GM13977 (cell line): ENCODE results near the gene TTI1.
A peak's percentile ranks its signal among the peaks of the same experiment; 100 is the strongest.

Source experiments
- DNase-seq: peaks from one replicate; pipeline ENCODE4 v3.0.0; 2012; ENCODE audit warnings: low spot score
- CTCF ChIP-seq: IDR thresholded peaks from 2 replicates; pipeline ENCODE4 v1.5.1; 2012; ENCODE audit warnings: mild to moderate bottlenecking, control low read depth; ENCODE audit not compliant: insufficient read depth; ENCODE audit errors: extremely low read depth, missing control alignments
- in situ Hi-C: fragments of 300-500 bp; cut with MboI; formaldehyde crosslinking; loops from one replicate; pipeline ENCODE4 v1.12.0; 2022; ENCODE audit warnings: low sequenced_read_pairs, low pct_unique_long_range_greater_than_20kb, mixed read lengths, inconsistent platforms; ENCODE audit not compliant: unreplicated experiment

Gene TTI1

DNA sequence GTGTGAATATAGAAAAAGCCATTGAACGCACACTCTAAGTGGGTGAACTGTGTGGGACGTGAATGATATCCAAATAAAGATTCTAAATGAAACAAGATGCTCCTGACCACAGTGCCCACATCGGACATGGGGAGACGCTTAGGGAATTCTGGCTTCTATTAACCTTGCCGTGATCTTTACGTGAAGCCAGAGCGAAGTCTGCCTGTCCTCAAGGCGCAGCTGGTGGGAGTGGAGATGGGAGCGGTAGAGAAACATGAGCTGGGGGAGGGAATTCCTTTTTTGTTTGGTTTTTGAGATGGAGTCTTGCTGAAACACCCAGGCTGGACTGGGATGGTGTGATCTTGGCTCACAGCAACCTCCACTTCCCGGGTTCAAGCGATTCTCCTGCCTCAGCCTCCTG, 84.3 kb downstream of the TTI1 start:
- no peak for TF ChIP-seq CTCF
- in situ Hi-C loops, result no loop called here

GRCh38 chr20:37947943-37948342, 85.3 kb downstream of the TTI1 start:
- in situ Hi-C loops, result no loop called here
- TF ChIP-seq CTCF, result no peak
- no peak for DNase-seq

More for the DNA sequence above, 84.3 kb downstream of the TTI1 start:
- no peak for DNase-seq

GRCh38 chr20:37946946-37947345, 86.3 kb downstream of the TTI1 start:
- no peak for TF ChIP-seq CTCF
- DNase-seq, result no peak

DNA sequence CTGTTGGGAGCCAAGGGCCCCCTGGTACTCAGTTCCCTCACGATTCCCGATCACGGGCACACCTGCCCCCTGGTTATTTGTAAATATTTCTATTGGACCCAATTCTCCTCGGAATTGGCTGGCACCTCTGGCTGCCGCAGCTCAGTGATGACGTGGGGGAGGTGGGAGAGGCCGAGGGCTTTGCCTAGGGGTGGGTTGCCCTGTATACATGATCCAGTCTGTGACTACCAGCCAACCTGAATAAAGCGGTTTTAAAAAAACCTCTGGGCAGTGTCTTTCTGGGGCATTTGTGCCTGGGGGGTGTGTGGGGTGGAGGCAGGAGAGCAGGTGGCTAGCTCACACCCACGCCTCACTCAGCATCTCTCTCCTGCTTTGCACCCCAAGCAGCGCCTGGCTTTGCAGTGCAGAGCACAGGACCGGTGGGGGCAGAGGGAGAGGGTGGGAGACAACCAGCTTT, 88.1 kb downstream of the TTI1 start:
- no peak for DNase-seq
- no peak for TF ChIP-seq CTCF
- in situ Hi-C loops, result no loop called here

More at GRCh38 chr20:37946946-37947345, 86.3 kb downstream of the TTI1 start:
- in situ Hi-C loops, result no loop called here

- no peak for DNase-seq
- in situ Hi-C loops, result no loop called here
- no peak for TF ChIP-seq CTCF
These were observed 88.7 kb downstream of the TTI1 start for GRCh38 chr20:37944456-37944981.

GRCh38 chr20:37943501-37944455, 89.5 kb downstream of the TTI1 start:
- DNase-seq, result no peak
- TF ChIP-seq CTCF, result peak; percentile 9
- in situ Hi-C loops, result no loop called here
